Measurements from ENCODE around the gene CDH19. TPM values are rescaled to one million over a fixed set of nuclear protein-coding genes. Genes with fewer than 3 reads are reported as not detected.

Gene CDH19, protein sequence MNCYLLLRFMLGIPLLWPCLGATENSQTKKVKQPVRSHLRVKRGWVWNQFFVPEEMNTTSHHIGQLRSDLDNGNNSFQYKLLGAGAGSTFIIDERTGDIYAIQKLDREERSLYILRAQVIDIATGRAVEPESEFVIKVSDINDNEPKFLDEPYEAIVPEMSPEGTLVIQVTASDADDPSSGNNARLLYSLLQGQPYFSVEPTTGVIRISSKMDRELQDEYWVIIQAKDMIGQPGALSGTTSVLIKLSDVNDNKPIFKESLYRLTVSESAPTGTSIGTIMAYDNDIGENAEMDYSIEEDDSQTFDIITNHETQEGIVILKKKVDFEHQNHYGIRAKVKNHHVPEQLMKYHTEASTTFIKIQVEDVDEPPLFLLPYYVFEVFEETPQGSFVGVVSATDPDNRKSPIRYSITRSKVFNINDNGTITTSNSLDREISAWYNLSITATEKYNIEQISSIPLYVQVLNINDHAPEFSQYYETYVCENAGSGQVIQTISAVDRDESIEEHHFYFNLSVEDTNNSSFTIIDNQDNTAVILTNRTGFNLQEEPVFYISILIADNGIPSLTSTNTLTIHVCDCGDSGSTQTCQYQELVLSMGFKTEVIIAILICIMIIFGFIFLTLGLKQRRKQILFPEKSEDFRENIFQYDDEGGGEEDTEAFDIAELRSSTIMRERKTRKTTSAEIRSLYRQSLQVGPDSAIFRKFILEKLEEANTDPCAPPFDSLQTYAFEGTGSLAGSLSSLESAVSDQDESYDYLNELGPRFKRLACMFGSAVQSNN
- not detected for total RNA-seq (2013)
- under 1 TPM in 1 of 3 donors, not detected in 2; 0.01 TPM for polyA plus RNA-seq
- polyA minus RNA-seq: not detected in 2 replicates
- total RNA-seq: 0 to 2.3 (median 0.08) reads per million in 11 experiments

DNA sequence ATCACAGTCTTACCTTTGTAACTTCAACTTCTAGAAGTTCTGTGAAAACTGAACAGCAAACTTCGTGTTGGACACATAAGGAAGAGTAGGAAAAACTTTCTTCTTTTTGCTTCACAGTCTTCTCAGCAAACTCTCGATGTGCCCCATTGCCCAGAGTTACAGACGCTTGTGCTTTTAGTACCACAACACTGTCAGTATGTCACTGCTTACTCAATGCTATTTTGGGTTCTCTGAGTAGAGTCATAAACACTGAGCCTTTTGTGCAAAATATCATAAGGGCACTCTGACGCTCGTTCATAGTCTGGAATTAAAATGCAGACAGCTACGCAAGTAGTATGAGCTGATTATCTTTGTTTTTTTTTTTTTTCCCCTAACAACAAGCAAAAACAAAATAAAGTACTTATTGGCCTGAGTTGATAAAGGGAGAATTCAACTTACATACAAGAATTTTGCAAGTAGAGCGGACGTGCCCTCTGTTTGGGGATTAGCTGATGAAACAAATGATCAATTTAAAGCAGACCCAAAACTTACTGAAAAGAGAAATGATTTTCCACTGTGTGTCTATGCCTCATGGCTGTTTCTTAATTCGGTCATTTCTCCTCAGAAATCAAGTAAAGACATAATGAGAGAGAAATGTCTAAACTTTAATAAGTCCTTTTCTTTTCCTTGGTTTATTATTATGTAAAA lies at the start of gene CDH19:
TSS of gene CDH19 (minus strand) at position 150 of the 687 bp plus-strand sequence. CDS start 31,886 bp downstream, outside the sequence.
- no peaks in the 10 kb centered on the region for H3K79me2 ChIP-seq (ENCODE audit: insufficient read depth, low read length)
- no peaks in the 10 kb centered on the region for H3K4me1 ChIP-seq (ENCODE audit: control insufficient read depth in 1 of 2, insufficient read depth in 2 of 2, low read length in 2 of 2)
- H3K9ac ChIP-seq (ENCODE audit: insufficient read depth, low read length, poor library complexity, severe bottlenecking): no peak within 1 kb of the TSS
- Mint-ChIP-seq H3K27ac (no peak within 1 kb of the TSS), H3K27me3 (ENCODE audit: low read depth in 3 of 3) (no peaks in the 10 kb centered on the region), H3K4me1 (no peaks in the 10 kb centered on the region), H3K9me3 (peaks cover 0 to 2% (median 0%) of the 10 kb centered on the region in 7 donors), H3K4me3 (no peak within 1 kb of the TSS), H3K36me3 (no peaks in the 10 kb centered on the region)
- DNase-seq: no peak
- intact Hi-C loops (cut with micrococcal nuclease): no loop called here
- no peak within 1 kb of the TSS for H3K4me3 ChIP-seq (replicated peaks in 1 of 3; ENCODE audit: low read depth in 2 of 3, low read length in 3 of 3)
- no peak within 1 kb of the TSS for H2AFZ ChIP-seq (ENCODE audit: insufficient read depth, low read depth, low read length, poor library complexity, severe bottlenecking)
- WGBS (ENCODE audit: insufficient coverage): no CpG with 5 or more reads among the region's 9 CpGs
- no peaks in the 10 kb centered on the region for H3K27me3 ChIP-seq (ENCODE audit: control insufficient read depth in 2 of 2, insufficient read depth in 2 of 2, low read length in 2 of 2)
- H3K27ac ChIP-seq (ENCODE audit: low read depth in 1 of 2, low read length in 2 of 2): no peak within 1 kb of the TSS
- H3K36me3 ChIP-seq (replicated peaks in 1 of 2; ENCODE audit: control insufficient read depth in 1 of 2, insufficient read depth in 2 of 2, low read length in 2 of 2): no peaks in the 10 kb centered on the region
- no peak within 1 kb of the TSS for H3K4me2 ChIP-seq (replicated peaks; ENCODE audit: extremely low read depth, low read length, poor library complexity, severe bottlenecking)
- H3K9me3 ChIP-seq (replicated peaks in 1 of 2; ENCODE audit: control insufficient read depth in 1 of 2, insufficient read depth in 1 of 2, low read length in 2 of 2): no peaks in the 10 kb centered on the region
- no peaks in the 10 kb centered on the region for H4K20me1 ChIP-seq (ENCODE audit: insufficient read depth, low read length)
- TF ChIP-seq, protein P1, sequence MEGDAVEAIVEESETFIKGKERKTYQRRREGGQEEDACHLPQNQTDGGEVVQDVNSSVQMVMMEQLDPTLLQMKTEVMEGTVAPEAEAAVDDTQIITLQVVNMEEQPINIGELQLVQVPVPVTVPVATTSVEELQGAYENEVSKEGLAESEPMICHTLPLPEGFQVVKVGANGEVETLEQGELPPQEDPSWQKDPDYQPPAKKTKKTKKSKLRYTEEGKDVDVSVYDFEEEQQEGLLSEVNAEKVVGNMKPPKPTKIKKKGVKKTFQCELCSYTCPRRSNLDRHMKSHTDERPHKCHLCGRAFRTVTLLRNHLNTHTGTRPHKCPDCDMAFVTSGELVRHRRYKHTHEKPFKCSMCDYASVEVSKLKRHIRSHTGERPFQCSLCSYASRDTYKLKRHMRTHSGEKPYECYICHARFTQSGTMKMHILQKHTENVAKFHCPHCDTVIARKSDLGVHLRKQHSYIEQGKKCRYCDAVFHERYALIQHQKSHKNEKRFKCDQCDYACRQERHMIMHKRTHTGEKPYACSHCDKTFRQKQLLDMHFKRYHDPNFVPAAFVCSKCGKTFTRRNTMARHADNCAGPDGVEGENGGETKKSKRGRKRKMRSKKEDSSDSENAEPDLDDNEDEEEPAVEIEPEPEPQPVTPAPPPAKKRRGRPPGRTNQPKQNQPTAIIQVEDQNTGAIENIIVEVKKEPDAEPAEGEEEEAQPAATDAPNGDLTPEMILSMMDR (IDR thresholded peaks at IDR 0.05): no peak

DNA sequence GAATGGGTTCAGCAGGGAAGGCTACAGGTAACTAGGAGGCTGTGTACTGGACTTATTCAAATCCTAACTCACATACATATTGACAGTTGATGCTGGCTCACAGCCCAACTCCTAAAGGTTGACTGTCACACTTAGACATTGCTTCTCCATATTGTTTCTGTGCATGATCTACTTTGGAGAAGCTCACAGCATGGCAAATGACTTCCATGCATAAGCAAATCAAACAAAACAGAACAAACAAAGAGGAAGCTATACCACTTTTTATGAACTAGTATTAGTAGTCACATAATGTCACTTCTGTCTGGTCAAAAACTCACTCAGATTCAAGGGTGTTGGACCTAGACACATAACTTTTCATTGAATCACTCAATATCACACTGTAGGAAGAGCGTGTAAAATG lies 43.8 kb upstream of the CDH19 start:
- TF ChIP-seq, protein P1 (IDR thresholded peaks at IDR 0.05): no peak
- WGBS (ENCODE audit: insufficient coverage): no CpG with 5 or more reads among the region's 1 CpG
- Mint-ChIP-seq H3K9me3 (peaks cover 0 to 9% (median 1%) of the 10 kb centered on the region in 7 donors), H3K27ac (no peak overlapping the region), H3K27me3 (ENCODE audit: low read depth in 3 of 3) (peaks cover 0 to 1% (median 0%) of the 10 kb centered on the region in 3 donors), H3K36me3 (no peaks in the 10 kb centered on the region), H3K4me1 (no peaks in the 10 kb centered on the region), H3K4me3 (no peak overlapping the region)
- Histone ChIP-seq H3K9me3 (replicated peaks in 1 of 2; ENCODE audit: control insufficient read depth in 1 of 2, insufficient read depth in 1 of 2, low read length in 2 of 2) (no peaks in the 10 kb centered on the region), H3K4me3 (replicated peaks in 1 of 3; ENCODE audit: low read depth in 2 of 3, low read length in 3 of 3) (no peak overlapping the region), H3K9ac (ENCODE audit: insufficient read depth, low read length, poor library complexity, severe bottlenecking) (no peak overlapping the region), H2AFZ (ENCODE audit: insufficient read depth, low read depth, low read length, poor library complexity, severe bottlenecking) (no peak overlapping the region), H3K79me2 (ENCODE audit: insufficient read depth, low read length) (no peaks in the 10 kb centered on the region), H4K20me1 (ENCODE audit: insufficient read depth, low read length) (no peaks in the 10 kb centered on the region), H3K4me1 (ENCODE audit: control insufficient read depth in 1 of 2, insufficient read depth in 2 of 2, low read length in 2 of 2) (no peaks in the 10 kb centered on the region), H3K27ac (ENCODE audit: low read depth in 1 of 2, low read length in 2 of 2) (no peak overlapping the region), H3K27me3 (ENCODE audit: control insufficient read depth in 2 of 2, insufficient read depth in 2 of 2, low read length in 2 of 2) (no peaks in the 10 kb centered on the region), H3K36me3 (replicated peaks in 1 of 2; ENCODE audit: control insufficient read depth in 1 of 2, insufficient read depth in 2 of 2, low read length in 2 of 2) (no peaks in the 10 kb centered on the region), H3K4me2 (replicated peaks; ENCODE audit: extremely low read depth, low read length, poor library complexity, severe bottlenecking) (no peak overlapping the region)
- DNase-seq: peak in 1 of 3 donors; percentile 4
- intact Hi-C loops (cut with micrococcal nuclease): no loop called here
